HepG2 (cell line): ENCODE data around the gene CHST11.

Experiments used
- HDAC6 ChIP-seq: fragments of 200-600 bp; sonication (generic); IDR thresholded peaks from 2 replicates; pipeline ENCODE4 v1.7.0; 2017; ENCODE audit warnings: mild to moderate bottlenecking, antibody characterized with exemption, low read length, low read depth
- KDM3A ChIP-seq: IDR thresholded peaks from 2 replicates; pipeline ENCODE4 v1.6.1; 2018; ENCODE audit warnings: low read depth, missing compliant biosample characterization
- REST ChIP-seq, 2 experiments: IDR thresholded peaks; 2 replicates each; pipeline ENCODE4 v1.6.1; 2011 to 2012; ENCODE audit warnings: low read length in 2 of 2, borderline replicate concordance in 1 of 2, low read depth in 1 of 2, mild to moderate bottlenecking in 1 of 2, moderate library complexity in 1 of 2
- RXRB ChIP-seq: IDR thresholded peaks from 2 replicates; pipeline ENCODE4 v1.6.1; 2016; ENCODE audit warnings: borderline replicate concordance, missing genetic modification reagents, missing compliant biosample characterization
- TRIM24 ChIP-seq: sonication (generic); formaldehyde crosslinking; IDR thresholded peaks from 2 replicates; pipeline ENCODE4 v1.8.0; 2022; ENCODE audit warnings: mild to moderate bottlenecking, missing genetic modification reagents
- ZNF10 ChIP-seq: sonication (generic); formaldehyde crosslinking; IDR thresholded peaks from 2 replicates; pipeline ENCODE4 v1.4.0; 2020; ENCODE audit warnings: mild to moderate bottlenecking, low read depth, missing genetic modification reagents, borderline replicate concordance

GRCh38 chr12:104551313-104551931 is 94.7 kb downstream of the CHST11 start:
- no peak for TF ChIP-seq REST (IDR thresholded peaks at IDR 0.05; ENCODE audit: borderline replicate concordance in 1 of 2, low read depth in 1 of 2, low read length in 2 of 2)
- TF ChIP-seq RXRB, result no peak
- TF ChIP-seq HDAC6, result no peak
- TF ChIP-seq TRIM24 (CRISPR knock-in tag), result no peak
- no peak for TF ChIP-seq KDM3A (CRISPR knock-in tag)
- TF ChIP-seq ZNF10 (CRISPR knock-in tag), result no peak
